Ovary (tissue), 9 donors: Measurements from ENCODE around the gene AMOTL1. TPM values are rescaled to one million over a fixed set of nuclear protein-coding genes. Genes with fewer than 3 reads are reported as not detected.

Experiments
- DNase-seq, 5 donors: peaks; one replicate each; pipeline ENCODE4 v3.0.0-alpha.2; 2019 to 2020
- H3K27ac ChIP-seq, 2 donors: fragments of 200-600 bp; one replicate each; pipeline versions ENCODE4 v1.5.1 to v1.8.0; 2019 to 2022
- H3K27me3 ChIP-seq: fragments of 200-600 bp; one replicate; pipeline ENCODE4 v1.8.0; 2022
- H3K36me3 ChIP-seq: fragments of 200-600 bp; sonication (generic); one replicate; pipeline ENCODE4 v1.5.1; 2019
- H3K4me1 ChIP-seq: one replicate; pipeline ENCODE4 v1.8.1; 2013; ENCODE audit warnings: mild to moderate bottlenecking, moderate library complexity; ENCODE audit not compliant: insufficient read depth
- H3K4me3 ChIP-seq: fragments of 200-600 bp; sonication (generic); one replicate; pipeline ENCODE4 v1.5.1; 2017
- H3K9me3 ChIP-seq, 2 donors: fragments of 200-600 bp in 1 of 2; sonication (generic) in 1 of 2; one replicate each; pipeline versions ENCODE4 v1.5.1 to v1.8.1; 2013 to 2019; ENCODE audit warnings: mild to moderate bottlenecking in 1 of 2, moderate library complexity in 1 of 2
- CTCF ChIP-seq, 3 donors: fragments of 450-650 bp in 2 of 3; fragments of 200-600 bp in 1 of 3; IDR thresholded peaks; one replicate each; pipeline versions ENCODE4 v1.5.1 to v1.8.0; 2016 to 2022; ENCODE audit warnings: antibody characterized with exemption in 3 of 3, mild to moderate bottlenecking in 1 of 3
- EP300 ChIP-seq: sonication (generic); formaldehyde crosslinking; IDR thresholded peaks from one replicate; pipeline ENCODE4 v1.6.1; 2017; ENCODE audit warnings: antibody characterized with exemption
- POLR2A ChIP-seq: fragments of 450-650 bp; IDR thresholded peaks from one replicate; pipeline ENCODE4 v1.6.1; 2017; ENCODE audit warnings: antibody characterized with exemption, mild to moderate bottlenecking, moderate library complexity
- WGBS, 3 donors: extraction: QIAGEN DNeasy Blood & Tissue Kit in 1 of 3; methylation state at CpG; one replicate each; pipeline versions ENCODE4 v1.1.5 to v1.1.7; 2013 to 2017; 5-methylcytosine and 5-hydroxymethylcytosine counted together
- intact Hi-C, 4 donors: fragments of 100-400 bp; cut with DNase I; formaldehyde crosslinking; loops; one replicate each; pipeline versions ENCODE4 v1.11.0 to v1.15.1; 2022 to 2023
- polyA plus RNA-seq, 2 donors: library from polyadenylated mRNA; stranded (reverse); fragments of 200-250 nt in 1 of 2; fragments of 350-450 nt in 1 of 2; fragmentation: Illumina TruSeq in 1 of 2; extraction: RNeasy Lipid Tissue Mini Kit (QIAGEN cat#74804) in 1 of 2; gene quantifications; one replicate each; pipeline ENCODE4 v1.2.3, GENCODE V29; 2013 to 2014
- total RNA-seq, 7 donors: library from RNA; depleted of rRNA in 2 of 7; stranded (reverse); fragments of >200 nt in 2 of 7; fragmentation: NEBNext Ultra II Directional in 3 of 7; extraction: Animal tissue kit (Norgen Biotek cat#: 25700) in 3 of 7; gene quantifications; one replicate each; pipeline versions ENCODE4 v1.1.0 to v1.2.4, GENCODE V29; 2016 to 2023
- donor health status: DM: no; HTN: no; CAD: no; lungs with moderate emphysema.
- donor health status: DM: no; HTN: no; CAD: no.
- donor health status: Bipolar disorder and iron deficiency.
- donor health status: DM: yes; HTN: yes; CAD: no.
- donor health status: DM: no; HTN: no; CAD: no.
- donor health status: DM: yes; HTN: yes; CAD: no.

AMOTL1 gene
- total and polyA plus RNA-seq, 9 donors: 5.4 to 24.8 (median 13.6) TPM

GRCh38 chr11:94776351-94777321 is 8.5 kb downstream of the AMOTL1 start:
- H3K4me1 ChIP-seq: peaks cover 5% of the 10 kb centered on the region
- no peak for TF ChIP-seq POLR2A
- no peak for TF ChIP-seq CTCF (IDR thresholded peaks at IDR 0.05)
- no peak for TF ChIP-seq EP300
- H3K27me3 ChIP-seq: no peaks in the 10 kb centered on the region
- no peaks in the 10 kb centered on the region for H3K9me3 ChIP-seq
- DNase-seq: no peak
- 48 to 56% (median 48%) methylated on average over 5 of the region's 5 CpGs for WGBS, 3 donors
- no peak overlapping the region for H3K4me3 ChIP-seq
- H3K36me3 ChIP-seq: no peaks in the 10 kb centered on the region
- H3K27ac ChIP-seq: no peak overlapping the region
- intact Hi-C loops: no loop called here

- no peak overlapping the region for H3K4me3 ChIP-seq
- no peaks in the 10 kb centered on the region for H3K36me3 ChIP-seq
- H3K27me3 ChIP-seq: no peaks in the 10 kb centered on the region
- H3K27ac ChIP-seq: no peak overlapping the region
- H3K4me1 ChIP-seq: peaks cover 5% of the 10 kb centered on the region
- 17 to 22% (median 20%) methylated on average over 3 of the region's 3 CpGs for WGBS, 3 donors
- TF ChIP-seq EP300 (no peak), POLR2A (no peak), CTCF (IDR thresholded peaks at IDR 0.05) (no peak)
- intact Hi-C loops: loop anchor here in 1 of 4 donors (5.0 kb wide), 1 partner anchor 117 kb away; no protein-coding TSS in a partner anchor
- H3K9me3 ChIP-seq: no peaks in the 10 kb centered on the region
- DNase-seq: no peak
Observed at GRCh38 chr11:94780432-94780831, 12.3 kb downstream of the AMOTL1 start.

- intact Hi-C loops: loop anchor here in 1 of 4 donors (5.0 kb wide), 1 partner anchor 115 kb away; no protein-coding TSS in a partner anchor
- TF ChIP-seq POLR2A (no peak), CTCF (IDR thresholded peaks at IDR 0.05) (no peak), EP300 (no peak)
- H3K27ac ChIP-seq: no peak overlapping the region
Observed at GRCh38 chr11:94781837-94782236, 13.7 kb downstream of the AMOTL1 start.

GRCh38 chr11:94782446-94782845 is 14.3 kb downstream of the AMOTL1 start:
- WGBS, 3 donors: 56 to 71% (median 61%) methylated on average over 1 of the region's 1 CpG
- intact Hi-C loops: loop anchor here in 1 of 4 donors (5.0 kb wide), 1 partner anchor 115 kb away; no protein-coding TSS in a partner anchor
- Histone ChIP-seq H3K27ac (no peak overlapping the region), H3K27me3 (no peaks in the 10 kb centered on the region), H3K4me3 (no peak overlapping the region), H3K4me1 (peaks cover 2% of the 10 kb centered on the region), H3K36me3 (no peaks in the 10 kb centered on the region), H3K9me3 (no peaks in the 10 kb centered on the region)
- DNase-seq: no peak
- TF ChIP-seq POLR2A: no peak
- TF ChIP-seq CTCF (IDR thresholded peaks at IDR 0.05): no peak
- TF ChIP-seq EP300: no peak

More at GRCh38 chr11:94781837-94782236, 13.7 kb downstream of the AMOTL1 start:
- Histone ChIP-seq H3K9me3 (no peaks in the 10 kb centered on the region), H3K36me3 (no peaks in the 10 kb centered on the region), H3K4me1 (peaks cover 2% of the 10 kb centered on the region), H3K4me3 (no peak overlapping the region), H3K27me3 (no peaks in the 10 kb centered on the region)
- no peak for DNase-seq
- 87 to 96% (median 91%) methylated on average over 1 of the region's 1 CpG for WGBS, 3 donors
